ENCODE data around the gene MTURN. TPM values are rescaled to one million over a fixed set of nuclear protein-coding genes. Genes with fewer than 3 reads are reported as not detected.

MTURN gene
- total and polyA plus RNA-seq, 10 of the 15 experiments (the other 5 are each of a cell fraction or from before 2014, with no cell fraction given), result 0.52 to 5.0 (median 3.3) TPM

DNA sequence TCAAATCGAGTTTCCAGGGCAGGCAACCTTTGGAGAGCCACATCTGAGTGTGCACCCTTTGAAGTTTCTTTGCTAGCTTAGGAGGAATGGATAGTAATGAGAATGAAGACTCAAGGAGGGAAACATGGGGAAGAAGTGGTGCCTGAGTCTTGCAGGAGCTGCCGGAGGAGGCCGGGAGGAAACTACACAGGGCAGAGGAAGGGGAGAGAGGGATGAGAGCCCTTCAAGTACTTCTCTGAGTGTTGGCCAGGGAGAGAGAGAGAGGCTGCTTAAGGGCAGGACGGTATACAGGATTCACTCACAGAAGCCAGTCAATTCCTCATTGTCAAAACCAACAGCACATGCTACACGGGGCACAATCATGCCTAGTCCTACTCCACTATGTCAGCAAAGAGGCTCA, 75.2 kb downstream of the MTURN start (continued):
- TF ChIP-seq EED (IDR thresholded peaks at IDR 0.05; ENCODE audit: low read depth) (no peak), NR2F1 (conservative IDR thresholded peaks at IDR 0.05) (no peak), EP300 (IDR thresholded peaks at IDR 0.05; ENCODE audit: borderline replicate concordance in 1 of 2, control insufficient read depth in 1 of 2, low read depth in 2 of 2, low read length in 2 of 2) (no peak), HDAC2 (IDR thresholded peaks at IDR 0.05) (no peak), CBFB (IDR thresholded peaks at IDR 0.05; ENCODE audit: low read depth) (no peak), YY1 (IDR thresholded peaks at IDR 0.05; ENCODE audit: low read depth, low read length) (no peak), NFIC (IDR thresholded peaks at IDR 0.05; ENCODE audit: low read depth, low read length) (no peak), SMAD1 (IDR thresholded peaks at IDR 0.05; ENCODE audit: low read depth, partially characterized antibody) (no peak)

Small RNA genes within 50 kb of the gene (small RNA-seq; reads per million reads assigned to genes)
- not detected for gene RPS27P16

Other genes starting within 250 kb of the MTURN start
- 39.5 and 44.1 TPM in 2 replicates for gene SCRN1, start 145.2 kb upstream of the MTURN start, total RNA-seq (2014; rRNA removed)
- 41.6 and 41.9 TPM in 2 replicates for gene SCRN1, start 145.2 kb upstream of the MTURN start, total RNA-seq (2014; rRNA removed; fragmentation: Illumina TruSeq; extraction: Trizol)
- gene SCRN1, start 145.2 kb upstream of the MTURN start, total RNA-seq (2021), result 67.6 and 68.5 TPM in 2 replicates
- 41.7 and 46.7 TPM in 2 replicates for gene SCRN1, start 145.2 kb upstream of the MTURN start, polyA plus RNA-seq (2011; rRNA removed)
- gene SCRN1, start 145.2 kb upstream of the MTURN start, polyA plus RNA-seq (2014; fragmentation: Illumina TruSeq; extraction: Trizol), result 51.3 and 51.5 TPM in 2 replicates
- gene SCRN1, start 145.2 kb upstream of the MTURN start, polyA plus RNA-seq (2014; fragmentation: Nextera tagmentation; extraction: Ambion mirVana), result 10 to 100 TPM; 11.1 to 13.4 TPM
- 33.0 and 36.7 TPM in 2 replicates for gene SCRN1, start 145.2 kb upstream of the MTURN start, polyA plus RNA-seq (2014; rRNA removed)
- gene SCRN1, start 145.2 kb upstream of the MTURN start, polyA plus RNA-seq (2016; fragmentation: Nextera tagmentation; extraction: Ambion mirVana), result 10 to 100 TPM; 42.7 to 49.2 TPM
- gene FKBP14, start 108.3 kb upstream of the MTURN start, total RNA-seq (2014; rRNA removed), result 4.2 and 6.2 TPM in 2 replicates
- gene FKBP14, start 108.3 kb upstream of the MTURN start, total RNA-seq (2014; rRNA removed; fragmentation: Illumina TruSeq; extraction: Trizol), result 6.8 and 8.5 TPM in 2 replicates
- gene FKBP14, start 108.3 kb upstream of the MTURN start, total RNA-seq (2021), result 3.0 and 5.1 TPM in 2 replicates
- gene FKBP14, start 108.3 kb upstream of the MTURN start, polyA plus RNA-seq (2011; rRNA removed), result 8.2 and 15.7 TPM in 2 replicates
- 8.9 and 11.8 TPM in 2 replicates for gene FKBP14, start 108.3 kb upstream of the MTURN start, polyA plus RNA-seq (2014; fragmentation: Illumina TruSeq; extraction: Trizol)
- 1 to 10 TPM; 2.7 to 3.7 TPM for gene FKBP14, start 108.3 kb upstream of the MTURN start, polyA plus RNA-seq (2014; fragmentation: Nextera tagmentation; extraction: Ambion mirVana)
- 6.9 and 7.8 TPM in 2 replicates for gene FKBP14, start 108.3 kb upstream of the MTURN start, polyA plus RNA-seq (2014; rRNA removed)
- gene FKBP14, start 108.3 kb upstream of the MTURN start, polyA plus RNA-seq (2016; fragmentation: Nextera tagmentation; extraction: Ambion mirVana), result 1 to 10 TPM; 3.5 to 6.0 TPM
- gene PLEKHA8, start 106.6 kb upstream of the MTURN start, total RNA-seq (2014; rRNA removed), result 5.3 and 5.4 TPM in 2 replicates
- gene PLEKHA8, start 106.6 kb upstream of the MTURN start, total RNA-seq (2014; rRNA removed; fragmentation: Illumina TruSeq; extraction: Trizol), result 5.6 and 6.0 TPM in 2 replicates
- gene PLEKHA8, start 106.6 kb upstream of the MTURN start, total RNA-seq (2021), result 7.1 and 7.6 TPM in 2 replicates
- gene PLEKHA8, start 106.6 kb upstream of the MTURN start, polyA plus RNA-seq (2011; rRNA removed), result 13.2 and 16.5 TPM in 2 replicates
- 5.1 and 6.1 TPM in 2 replicates for gene PLEKHA8, start 106.6 kb upstream of the MTURN start, polyA plus RNA-seq (2014; fragmentation: Illumina TruSeq; extraction: Trizol)
- gene PLEKHA8, start 106.6 kb upstream of the MTURN start, polyA plus RNA-seq (2014; fragmentation: Nextera tagmentation; extraction: Ambion mirVana), result 1 to 10 TPM; 1.1 to 1.7 TPM
- gene PLEKHA8, start 106.6 kb upstream of the MTURN start, polyA plus RNA-seq (2014; rRNA removed), result 3.5 and 3.7 TPM in 2 replicates
- 1 to 10 TPM; 6.3 to 8.3 TPM for gene PLEKHA8, start 106.6 kb upstream of the MTURN start, polyA plus RNA-seq (2016; fragmentation: Nextera tagmentation; extraction: Ambion mirVana)
- 20.1 and 20.4 TPM in 2 replicates for gene ZNRF2, start 149.6 kb downstream of the MTURN start, total RNA-seq (2014; rRNA removed)
- 10.2 and 11.8 TPM in 2 replicates for gene ZNRF2, start 149.6 kb downstream of the MTURN start, total RNA-seq (2014; rRNA removed; fragmentation: Illumina TruSeq; extraction: Trizol)
- 16.1 and 16.8 TPM in 2 replicates for gene ZNRF2, start 149.6 kb downstream of the MTURN start, total RNA-seq (2021)
- gene ZNRF2, start 149.6 kb downstream of the MTURN start, polyA plus RNA-seq (2011; rRNA removed), result 9.3 and 15.3 TPM in 2 replicates
- gene ZNRF2, start 149.6 kb downstream of the MTURN start, polyA plus RNA-seq (2014; fragmentation: Illumina TruSeq; extraction: Trizol), result 10.5 and 12.9 TPM in 2 replicates
- gene ZNRF2, start 149.6 kb downstream of the MTURN start, polyA plus RNA-seq (2014; fragmentation: Nextera tagmentation; extraction: Ambion mirVana), result 1 to 10 TPM; 3.1 to 4.0 TPM
- gene ZNRF2, start 149.6 kb downstream of the MTURN start, polyA plus RNA-seq (2014; rRNA removed), result 9.6 and 9.7 TPM in 2 replicates
- gene ZNRF2, start 149.6 kb downstream of the MTURN start, polyA plus RNA-seq (2016; fragmentation: Nextera tagmentation; extraction: Ambion mirVana), result 1 to 10 TPM; 1.2 to 1.6 TPM

Data from GM12878 (cell line).